ENCODE results near the gene CRNN. TPM values are rescaled to one million over a fixed set of nuclear protein-coding genes. Genes with fewer than 3 reads are reported as not detected.

The CRNN gene
- polyA plus RNA-seq (2013, experiment 1 of 2; ENCODE audit: insufficient read length) = not detected
- not detected for polyA plus RNA-seq (2013, experiment 2 of 2; ENCODE audit: insufficient read length)

DNA sequence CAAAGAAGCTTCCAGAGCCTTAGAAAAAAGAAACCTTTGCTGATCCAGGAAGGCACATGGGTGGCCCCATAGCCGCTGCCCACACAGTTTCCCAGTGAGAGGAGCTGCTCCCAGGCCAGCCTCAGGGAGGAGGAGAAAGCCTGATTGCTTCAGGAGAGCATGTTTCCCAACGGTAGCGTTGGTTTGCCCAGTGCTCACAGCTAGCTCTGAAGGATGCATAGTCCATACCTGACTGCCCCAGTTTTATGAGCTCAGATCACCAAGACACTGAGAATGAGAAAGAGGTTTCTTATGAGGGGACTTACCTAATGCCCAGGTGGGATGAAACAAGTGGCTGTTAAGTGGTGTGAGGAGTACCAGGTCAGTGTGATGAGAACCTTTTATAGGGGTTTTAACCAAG lies at the start of gene CRNN:
Gene CRNN, minus strand, starts transcription at position 355 of the 400 bp plus-strand sequence. CDS start 2,030 bp downstream, outside the sequence.
- DNase-seq = no peak

DNA sequence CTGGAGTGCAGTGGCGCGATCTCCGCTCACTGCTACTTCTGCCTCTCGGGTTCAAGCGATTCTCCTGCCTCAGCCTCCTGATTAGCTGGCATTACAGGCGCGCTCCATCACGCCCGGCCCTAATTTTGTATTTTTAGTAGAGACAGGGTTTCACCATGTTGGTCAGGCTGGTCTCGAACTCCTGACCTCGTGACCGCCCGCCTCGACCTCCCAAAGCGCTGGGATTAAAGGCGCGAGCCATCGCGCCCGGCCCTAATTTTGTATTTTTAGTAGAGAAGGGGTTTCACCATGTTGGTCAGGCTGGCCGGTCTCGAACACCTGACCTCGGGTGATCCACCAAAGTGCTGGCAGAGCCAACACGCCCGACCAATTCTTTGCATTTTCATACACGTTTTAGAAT lies 48.6 kb upstream of the CRNN start:
- DNase-seq = no peak

DNA sequence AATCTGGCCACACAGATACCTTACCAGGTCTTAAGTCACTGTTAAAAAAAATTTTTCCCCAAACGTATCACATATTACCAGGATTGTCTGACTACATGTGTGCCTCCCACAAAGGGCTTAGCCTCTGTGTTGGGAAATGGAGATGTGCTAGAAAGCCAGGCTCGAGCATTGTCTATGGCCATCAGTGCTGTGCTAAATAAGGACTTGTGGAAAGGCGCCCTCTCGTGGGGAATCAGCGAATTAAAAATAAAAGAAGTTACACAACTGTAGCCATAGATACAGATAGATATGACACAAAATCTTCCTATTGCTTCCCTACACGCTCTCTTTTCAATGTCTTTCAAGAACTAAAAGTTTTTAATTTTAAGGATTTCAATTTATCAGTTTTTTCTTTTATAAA lies 47.5 kb upstream of the CRNN start:
- peak; percentile 60 for DNase-seq

DNA sequence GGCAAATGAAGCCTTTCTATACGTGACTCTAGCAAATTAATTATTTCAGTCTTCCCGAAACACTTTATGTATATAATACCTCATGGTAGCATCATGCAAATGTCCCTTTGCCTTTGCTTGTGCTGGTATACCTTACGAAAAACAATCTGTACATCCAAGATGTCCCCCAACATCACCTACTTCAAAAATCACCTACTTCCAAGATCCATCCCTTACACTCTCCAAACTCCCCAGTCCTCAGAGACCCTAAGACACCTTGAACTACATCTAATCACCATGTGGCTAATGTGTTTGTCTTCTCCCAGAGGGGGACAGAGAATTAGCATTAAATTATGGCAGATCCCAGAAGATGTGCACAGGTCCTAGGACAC lies 46.5 kb upstream of the CRNN start:
- DNase-seq = no peak

DNA sequence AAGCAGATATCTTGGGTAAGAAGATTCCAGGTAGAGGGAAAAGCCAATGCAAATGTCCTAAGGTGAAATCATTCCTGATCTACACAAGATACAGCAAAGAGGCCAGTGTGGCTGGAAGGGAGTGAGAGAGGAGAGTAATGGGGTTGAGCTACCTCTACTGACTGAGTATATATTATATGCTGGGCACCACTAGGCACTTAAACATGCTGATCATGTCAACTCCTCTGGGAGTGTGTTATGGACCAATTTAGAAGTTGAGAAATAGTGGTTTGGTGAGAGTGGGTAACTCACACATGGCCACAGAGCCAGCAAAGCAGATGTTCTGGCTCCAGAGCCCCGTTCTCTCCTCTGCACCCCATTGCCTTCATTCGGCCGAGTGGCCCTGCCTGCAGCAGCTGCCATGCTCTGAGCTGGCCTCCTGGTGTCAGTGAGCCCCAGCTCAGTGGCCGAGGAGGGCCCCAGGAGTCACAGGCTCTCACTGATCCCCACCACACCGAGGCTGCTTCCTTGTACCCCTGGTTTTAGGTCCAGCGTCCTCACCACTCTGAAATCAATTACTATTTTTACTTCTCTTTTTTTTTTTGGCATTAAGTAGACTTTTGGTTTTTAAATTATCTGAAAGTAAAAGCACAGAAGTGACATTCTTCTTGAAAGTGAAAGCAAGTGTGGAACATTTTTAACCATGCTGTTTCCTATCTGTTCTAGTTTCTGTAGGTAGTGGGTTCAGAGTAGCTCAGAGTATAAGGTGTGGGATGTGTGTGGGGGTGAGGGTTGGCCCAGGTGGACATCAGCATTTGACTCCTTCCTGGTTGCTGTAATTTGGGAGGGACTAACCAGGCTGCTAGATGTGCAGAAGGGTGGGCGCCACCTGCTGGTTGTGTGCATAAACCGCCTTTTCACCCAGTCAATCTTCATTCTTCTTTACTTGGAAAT lies 45.8 kb upstream of the CRNN start:
- peak; percentile 61 for DNase-seq

DNA sequence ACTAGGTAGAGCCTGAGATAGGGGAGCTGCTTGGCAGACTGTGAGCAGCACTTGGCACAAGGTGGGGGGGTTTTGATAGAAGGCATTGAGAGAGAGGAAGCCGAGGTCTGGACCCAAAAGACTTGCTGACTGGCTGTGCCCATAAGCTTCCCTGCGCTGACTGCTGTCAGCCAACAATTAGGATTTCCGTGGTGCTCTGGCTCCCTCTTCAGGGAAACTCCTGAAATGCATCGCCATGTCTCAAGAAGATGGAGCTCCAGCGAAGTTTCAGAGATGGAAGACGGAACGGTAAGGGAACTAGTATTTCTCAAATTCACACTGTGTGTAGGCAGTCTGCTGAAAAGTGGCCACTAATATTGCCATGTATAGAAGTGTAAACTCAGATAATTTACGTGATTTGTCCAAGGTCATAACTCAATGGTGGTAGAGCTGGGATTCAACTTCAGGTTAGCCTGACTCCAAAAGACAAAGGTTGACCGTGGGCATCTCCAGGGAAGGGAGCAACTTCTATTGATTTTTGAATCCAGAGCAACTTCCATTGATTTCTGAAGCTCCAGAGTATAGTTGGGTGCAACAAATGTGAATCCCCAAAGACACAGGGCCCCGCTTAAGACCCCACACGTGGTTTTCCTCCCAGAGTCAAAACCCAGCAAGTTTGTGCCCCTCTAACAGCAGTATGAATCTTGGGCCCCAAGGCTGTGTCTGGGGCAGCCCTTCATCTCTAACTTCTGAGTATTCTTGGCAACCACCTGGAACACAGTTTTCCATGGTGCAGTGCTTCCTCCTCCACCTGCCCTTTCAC lies 44.5 kb upstream of the CRNN start:
- DNase-seq = peak; percentile 69

DNA sequence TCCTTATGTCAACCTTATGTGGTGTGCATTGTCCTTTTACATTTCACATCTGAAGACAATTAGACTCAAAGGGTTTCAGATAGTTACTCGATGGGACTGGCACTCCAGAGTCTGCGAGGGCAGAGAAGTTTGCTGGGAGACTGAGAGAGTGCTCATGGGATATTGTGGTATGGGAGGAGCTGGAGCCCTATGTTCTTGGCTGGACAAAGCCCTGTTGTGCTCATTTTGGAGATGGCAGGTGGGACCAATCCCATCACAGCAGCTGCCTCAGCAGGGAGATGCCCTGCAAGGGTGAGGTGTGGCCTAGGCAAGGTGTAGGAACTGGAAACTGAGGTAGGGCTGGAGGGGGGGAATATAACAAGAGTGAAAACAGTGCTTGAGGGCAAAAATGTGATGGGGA lies 43.5 kb upstream of the CRNN start:
- DNase-seq = no peak

DNA sequence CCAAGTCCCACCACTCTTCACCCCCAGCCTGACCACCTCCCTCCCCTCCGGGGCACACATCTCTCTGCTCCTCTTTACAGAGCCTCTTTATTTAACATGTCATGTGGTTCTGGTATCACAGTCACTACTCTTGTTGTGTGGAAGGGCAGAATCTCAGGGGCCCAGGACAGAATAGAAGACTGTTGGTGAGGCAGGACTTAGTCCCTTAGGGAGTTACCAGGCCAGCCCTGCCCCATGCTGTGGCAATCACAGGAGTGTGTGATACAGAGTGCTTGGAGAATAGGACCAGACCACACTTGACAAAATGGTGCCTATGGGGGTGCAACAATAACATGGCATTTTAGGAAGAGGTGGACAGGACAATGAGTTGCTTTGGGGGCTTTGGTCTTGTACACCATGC lies 43.0 kb upstream of the CRNN start:
- no peak for DNase-seq

DNA sequence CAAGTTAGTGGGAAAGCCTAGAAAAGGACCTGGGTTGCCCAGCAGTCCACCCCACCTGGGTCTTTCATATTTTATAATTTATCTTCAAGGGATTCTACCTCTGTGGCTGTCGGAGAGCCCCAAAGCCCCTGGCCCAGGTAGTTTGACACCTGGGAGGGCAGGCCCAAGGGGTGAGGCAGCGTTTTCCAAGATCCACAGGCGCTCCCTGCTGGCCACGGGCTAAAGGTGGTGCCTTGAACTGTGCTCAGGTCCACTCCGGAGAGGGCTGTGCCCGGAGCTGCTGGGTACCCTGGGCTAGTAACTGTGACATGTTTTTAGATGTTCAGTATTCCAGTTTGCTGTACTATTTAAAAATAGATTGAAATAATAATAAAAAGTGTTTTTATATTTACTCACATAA lies 37.2 kb upstream of the CRNN start:
- no peak for DNase-seq

DNA sequence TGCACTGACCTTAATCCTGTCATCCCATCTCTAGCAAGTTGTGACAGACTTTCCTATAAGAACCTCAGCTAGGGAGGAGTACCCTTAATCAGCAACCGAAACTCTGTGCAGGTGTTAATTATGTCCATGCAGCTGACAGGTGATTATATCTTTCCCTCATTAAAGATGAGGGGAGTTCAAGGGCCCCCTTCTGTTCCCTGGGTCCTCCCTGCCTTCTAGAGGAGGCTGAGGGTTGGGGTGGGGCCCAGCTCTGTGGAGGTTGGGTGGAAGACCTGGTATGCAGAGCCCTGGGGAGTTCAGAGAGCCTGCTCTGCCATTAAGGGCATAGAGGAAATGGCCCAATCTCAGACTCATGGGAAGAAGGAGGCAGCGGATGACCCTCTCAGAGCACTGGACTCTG lies 35.6 kb upstream of the CRNN start:
- no peak for DNase-seq

DNA sequence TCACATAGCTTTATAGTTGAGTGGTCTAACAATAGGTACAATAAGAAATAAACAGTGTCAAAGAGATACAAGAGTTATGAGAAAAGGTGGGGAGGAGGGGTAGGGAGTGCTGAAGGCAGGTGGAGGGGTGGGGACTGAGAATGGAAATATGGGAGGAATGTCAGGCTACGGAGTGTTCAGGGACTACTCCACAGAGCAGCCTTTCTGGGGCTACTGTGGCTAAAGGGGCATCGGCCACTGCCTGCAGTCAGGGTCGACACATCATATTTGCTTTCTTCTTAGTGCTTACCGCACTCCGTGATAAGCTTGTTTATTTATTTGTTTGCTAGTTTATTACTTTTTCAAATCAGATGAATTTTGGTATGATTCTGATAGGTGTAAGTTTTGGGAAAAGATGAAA lies 34.4 kb upstream of the CRNN start:
- no peak for DNase-seq

DNA sequence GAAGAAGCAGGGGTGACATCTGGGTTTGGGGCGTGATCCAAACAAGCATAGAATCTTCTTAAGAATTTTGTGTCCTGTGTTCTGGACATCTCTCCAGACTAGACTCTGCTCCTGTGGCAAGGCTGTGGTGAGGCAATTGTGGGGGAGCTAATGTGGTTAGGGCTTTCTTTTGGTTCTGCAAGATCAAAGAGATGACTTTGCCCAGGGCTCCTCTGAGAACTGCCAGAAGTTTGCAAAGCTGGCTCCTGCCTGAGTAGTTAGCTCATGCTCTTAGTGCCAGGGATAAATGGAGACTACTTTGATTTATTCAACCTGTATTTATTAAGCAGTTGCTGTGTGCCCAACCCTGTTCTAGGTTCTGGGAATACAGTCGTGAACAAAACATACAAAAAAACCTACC lies 34.0 kb upstream of the CRNN start:
- no peak for DNase-seq

DNA sequence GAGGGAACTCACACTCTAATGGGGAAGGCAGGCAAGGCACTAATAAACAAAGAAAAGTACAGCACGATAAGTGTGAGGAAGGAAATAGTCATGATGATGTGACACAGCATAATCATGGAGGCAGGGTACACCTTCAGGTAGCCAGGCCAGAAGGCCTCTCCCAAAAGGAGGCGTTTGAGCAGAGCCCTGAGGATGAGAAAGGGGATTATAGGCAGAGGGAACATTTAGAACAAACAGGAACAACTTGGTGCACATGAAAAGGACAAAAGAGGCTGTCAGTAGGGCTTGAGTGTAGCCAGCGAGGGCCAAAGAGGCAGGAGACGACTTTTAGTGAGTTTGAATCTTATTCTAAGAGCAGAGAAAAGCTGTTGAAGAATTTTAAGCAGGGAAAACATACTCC lies 33.4 kb upstream of the CRNN start:
- DNase-seq = no peak

DNA sequence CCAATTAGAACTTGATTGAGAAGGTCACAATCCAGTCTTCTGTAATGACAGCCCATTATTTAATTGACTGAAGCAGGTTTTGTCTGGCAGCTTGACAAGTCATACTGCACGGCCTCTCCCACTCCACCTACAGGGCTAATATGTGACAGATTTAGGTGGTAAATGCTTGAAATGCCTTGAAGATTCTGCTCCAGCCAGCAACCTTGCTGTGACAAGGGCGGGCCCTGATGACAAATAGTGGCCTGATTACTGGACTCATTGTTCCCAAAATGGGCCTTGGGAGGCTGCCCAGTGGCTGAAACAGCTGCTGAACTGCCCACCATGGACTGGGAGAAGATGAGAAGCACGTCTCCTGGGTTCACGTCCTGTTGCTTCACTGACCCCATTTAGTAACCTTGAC lies 30.0 kb upstream of the CRNN start:
- no peak for DNase-seq

DNA sequence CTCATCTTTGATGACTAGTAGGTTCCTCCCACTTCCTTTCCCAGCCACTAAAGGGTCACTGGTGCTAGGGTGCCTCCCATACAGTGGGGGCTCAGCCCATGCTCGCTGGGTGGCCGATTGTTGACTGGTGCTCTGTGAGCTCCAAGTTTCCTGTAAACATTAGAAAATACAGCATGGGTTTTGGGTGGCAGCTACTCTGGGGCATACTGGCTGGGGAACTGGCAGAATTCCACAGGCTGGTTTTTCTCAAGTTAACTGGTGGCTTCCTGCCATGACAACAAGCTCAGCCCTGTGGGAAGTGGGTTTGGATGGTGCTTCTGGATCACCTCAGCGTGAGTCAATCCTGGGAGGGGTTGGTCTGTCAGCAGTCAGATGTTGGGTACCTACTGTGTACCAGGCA lies 28.7 kb upstream of the CRNN start:
- peak; percentile 4 for DNase-seq

DNA sequence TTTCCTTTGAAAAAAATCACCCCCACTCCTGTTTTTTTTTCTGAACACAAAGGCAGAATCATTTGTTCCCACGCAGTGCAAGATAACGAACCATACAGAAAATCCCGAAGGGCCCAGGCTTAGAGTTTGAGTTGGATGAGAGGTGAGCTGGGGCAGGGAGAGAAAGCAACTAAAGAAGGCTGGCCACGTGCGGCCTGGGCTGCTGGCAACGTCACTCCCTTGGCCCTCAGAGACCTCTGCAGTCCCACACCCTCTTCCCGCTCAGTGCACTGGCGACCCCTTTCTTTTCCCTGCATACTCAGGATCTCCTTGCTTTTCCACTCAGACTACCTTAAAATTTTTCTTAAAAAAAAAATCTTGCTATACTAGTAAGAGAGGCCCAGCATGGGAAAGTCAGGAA lies 28.2 kb upstream of the CRNN start:
- no peak for DNase-seq

DNA sequence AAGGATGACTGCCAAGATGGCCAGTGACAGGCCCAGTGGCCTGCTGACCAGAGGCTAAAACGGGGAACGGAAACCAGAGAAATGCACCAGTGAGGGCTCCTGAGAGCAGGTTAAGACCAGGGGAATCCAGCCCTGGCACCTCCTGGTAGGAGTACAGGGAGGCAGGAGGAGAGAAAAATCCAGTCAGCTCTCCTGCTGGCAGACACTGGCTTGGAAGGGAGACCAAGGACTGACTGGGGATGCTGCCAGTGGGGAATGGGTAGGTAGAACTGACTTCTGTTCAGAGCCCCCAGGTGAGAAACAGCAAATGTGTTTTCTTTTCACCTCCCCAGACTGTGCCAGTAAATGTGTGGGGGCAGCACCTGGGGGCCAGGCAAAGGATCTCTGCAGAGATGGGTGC lies 27.7 kb upstream of the CRNN start:
- DNase-seq = no peak

DNA sequence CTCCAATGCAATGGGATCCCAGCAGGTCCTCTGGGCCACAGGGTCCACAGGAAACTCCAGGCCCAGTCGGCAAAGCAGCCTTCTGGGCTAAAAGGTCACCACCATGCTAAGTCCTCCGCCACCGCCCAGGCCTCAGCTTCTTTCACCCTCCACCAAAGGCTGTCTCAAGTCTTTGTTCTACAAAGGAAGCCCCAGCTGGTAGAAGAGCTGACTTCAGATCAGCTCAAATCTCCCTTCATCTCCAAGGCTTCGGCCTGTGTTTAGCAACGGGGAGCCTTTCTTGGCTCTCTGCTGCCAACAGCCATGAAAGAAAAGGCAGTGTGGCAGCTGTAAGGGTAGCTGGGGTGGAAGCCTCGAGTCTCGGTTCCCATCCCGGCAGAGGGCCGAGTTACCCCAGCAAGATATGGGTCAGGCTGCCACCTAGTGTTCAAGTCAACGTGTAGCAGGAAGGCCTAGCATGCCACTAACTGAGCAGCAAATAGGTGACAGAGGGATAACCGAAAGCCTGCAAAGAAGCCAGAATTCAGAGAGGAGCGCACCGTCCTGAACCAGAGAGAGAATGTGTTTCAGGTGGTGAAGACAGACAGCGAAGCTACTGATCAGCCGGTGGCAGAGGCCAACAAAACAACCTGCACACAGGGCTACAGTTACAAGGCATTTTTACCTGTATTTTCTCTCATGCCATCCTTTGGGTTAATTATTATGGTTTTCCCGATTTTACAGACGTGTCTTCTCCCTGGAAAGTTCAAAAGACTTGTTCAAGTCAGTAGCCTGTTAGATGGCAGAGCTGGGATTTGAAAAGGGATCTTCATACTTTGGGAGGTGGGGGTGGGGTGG lies 26.8 kb upstream of the CRNN start:
- DNase-seq = peak; percentile 72

DNA sequence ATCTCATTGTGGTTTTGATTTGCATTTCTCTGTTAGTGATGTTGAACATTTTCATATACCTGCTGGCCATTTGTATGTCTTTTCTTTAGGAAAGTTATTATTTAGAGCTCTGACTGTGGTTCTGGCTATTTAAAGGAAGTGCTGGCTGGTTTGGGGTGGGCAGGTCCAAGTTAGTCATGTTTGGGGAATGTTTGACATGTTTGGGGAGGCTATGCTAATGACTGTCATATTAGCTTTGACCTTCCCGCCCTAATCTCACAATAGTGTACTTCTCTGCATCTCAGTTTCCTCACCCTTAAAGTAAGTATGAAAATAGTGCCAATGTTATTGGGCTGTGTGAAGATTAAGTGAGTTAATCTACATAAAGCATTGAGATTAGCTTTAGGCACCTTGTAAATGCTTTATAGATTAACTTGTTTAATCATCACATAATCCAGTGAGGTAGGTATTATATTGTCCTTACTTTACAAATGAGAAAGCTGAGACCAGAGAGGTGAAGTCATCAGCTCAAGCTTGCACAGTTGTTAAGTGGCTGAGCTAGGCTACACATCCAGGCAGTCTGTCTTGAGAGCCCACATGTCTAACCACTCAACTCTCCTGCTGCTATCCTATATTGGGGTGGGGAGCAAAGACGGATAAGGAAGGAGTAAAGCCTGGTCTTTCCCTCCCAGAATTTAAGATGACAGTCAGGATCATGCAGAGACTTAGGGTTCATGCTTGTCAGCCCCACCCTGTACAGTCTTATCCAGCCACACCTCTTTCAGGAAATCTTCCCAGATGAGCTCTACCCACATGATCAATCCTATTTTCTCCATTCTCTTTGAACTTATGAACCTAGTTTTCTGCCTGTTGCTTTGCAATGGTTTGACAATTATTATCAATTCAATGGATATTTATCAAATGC lies 22.8 kb upstream of the CRNN start:
- DNase-seq = peak; percentile 23

DNA sequence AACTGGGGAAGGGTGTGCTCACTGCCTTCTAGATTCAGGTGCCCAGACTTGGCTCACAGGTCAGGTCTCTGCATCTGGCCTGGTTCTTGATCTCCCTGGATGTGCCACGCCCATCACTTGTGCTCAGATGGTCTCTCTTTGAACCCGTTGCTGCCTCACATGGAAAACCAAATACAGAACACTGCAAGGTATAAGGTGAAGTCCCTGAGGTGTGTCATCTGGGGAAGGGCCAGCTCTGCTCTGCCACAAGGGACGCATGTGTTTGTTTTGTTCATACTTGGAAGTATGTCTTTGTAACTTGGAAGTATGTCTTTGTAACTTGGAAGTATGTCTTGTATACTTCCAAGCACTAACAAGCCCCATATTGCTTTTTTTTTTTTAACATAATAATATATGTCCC lies 13.4 kb upstream of the CRNN start:
- DNase-seq = no peak

DNA sequence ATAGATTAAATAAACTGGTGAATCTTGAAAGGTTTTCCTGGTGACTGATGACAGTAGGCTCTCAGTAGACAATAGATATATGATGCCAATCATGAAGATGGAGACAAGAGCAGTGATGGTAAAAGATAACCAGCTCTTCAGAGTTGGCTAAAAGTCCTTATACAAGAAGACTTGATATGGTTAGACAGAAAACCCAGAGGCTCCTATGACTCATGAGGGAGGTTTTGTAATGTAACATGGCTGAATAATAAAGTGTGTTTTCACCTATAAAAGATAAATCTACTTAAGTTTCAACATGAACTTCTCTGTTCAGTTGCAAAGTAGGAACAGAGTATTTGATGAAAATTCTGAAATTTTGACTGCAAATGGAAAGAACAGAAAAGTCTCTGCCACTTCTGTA lies 12.7 kb upstream of the CRNN start:
- no peak for DNase-seq

DNA sequence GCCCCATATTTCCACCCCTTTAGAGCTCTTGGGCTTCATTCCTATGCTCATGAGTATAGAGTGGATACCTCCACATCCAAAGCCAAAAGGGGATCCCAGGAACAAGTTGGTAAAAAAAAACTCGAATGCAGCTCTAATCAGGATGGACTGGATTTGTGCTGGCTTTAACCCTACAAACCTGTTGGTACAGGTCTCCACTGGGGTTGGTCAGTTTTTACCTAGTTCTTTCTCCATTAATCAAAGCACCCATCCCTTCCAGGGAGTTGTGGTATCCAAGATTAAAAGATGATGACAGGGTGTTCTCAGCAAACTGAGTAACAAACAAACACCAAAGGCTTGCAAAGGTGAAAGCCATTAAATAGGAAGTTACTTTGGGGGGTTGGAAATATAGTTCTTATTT lies 5.9 kb upstream of the CRNN start:
- DNase-seq = no peak

Measured in fibroblast of skin of scalp (primary cell).